LoVo (cell line): ENCODE data around the gene C11orf86.
"Not testable (repeated sequence)": the region's sequence is repeated elsewhere in the genome, so short reads cannot be mapped to it uniquely, and the experiment has no call there.

Experiments used
- DNase-seq: peaks from one replicate; pipeline ENCODE4 v3.0.0-alpha.2; 2016; ENCODE audit warnings: low spot score

C11orf86 gene

DNA sequence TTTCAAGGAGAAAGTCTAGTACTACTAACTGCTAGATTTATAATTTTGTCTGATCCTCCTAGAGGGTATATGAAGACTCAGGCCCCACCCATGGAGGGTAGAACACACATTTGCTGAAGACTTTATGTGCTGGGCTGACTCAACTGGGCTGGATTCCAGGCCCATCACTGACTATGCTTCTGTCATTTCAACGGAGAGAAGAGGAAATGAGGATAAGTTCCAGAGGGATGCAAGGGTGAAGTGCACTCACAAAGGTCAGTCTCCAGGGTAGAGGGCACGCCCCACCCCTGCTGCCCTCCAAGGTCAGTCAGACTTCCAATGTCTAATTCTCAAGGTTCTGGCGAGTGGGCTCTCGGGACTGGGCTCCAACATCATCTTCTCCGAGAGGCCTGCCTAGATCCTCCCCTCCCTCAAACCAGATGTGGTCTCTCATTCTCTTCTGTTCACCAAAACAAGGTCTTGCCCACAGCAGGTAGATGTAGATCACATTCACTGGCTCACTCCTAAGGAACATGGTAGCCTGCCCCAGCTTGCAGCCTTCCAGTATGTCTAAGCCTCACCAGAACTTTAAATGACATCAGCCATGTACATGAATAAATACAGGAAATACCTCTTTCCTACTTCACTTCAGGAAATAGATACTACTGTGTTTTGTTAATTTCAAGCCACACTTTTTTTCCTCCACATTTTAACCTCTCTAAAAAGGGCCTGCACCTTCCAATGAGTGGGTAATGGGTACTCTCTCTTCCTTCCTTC is 7.3 kb upstream of the C11orf86 start:
- DNase-seq = peak; percentile 21

- no peak for DNase-seq
Measured at GRCh38 chr11:66969584-66970225, 5.4 kb upstream of the C11orf86 start.

DNA sequence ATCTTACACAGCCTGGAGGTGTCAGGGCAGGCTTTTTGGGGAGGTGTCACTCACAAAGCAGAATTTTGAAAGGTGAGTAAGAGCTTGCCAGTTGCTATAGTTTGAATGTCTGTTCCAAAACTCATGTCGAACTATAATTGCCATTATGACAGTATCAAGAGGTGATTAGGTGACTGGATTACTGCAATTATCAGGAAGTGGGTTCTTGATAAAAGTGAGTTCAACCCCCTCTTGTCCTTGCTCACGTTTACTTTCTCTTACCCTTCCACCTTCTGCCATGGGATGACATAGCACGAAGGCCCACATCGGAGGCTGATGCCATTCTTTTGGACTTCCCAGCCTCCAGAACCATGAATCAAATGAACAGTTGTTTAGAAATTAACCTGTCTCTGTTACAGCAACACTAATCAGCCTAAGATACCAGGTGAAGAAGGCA is 4.7 kb upstream of the C11orf86 start:
- DNase-seq = no peak

DNA sequence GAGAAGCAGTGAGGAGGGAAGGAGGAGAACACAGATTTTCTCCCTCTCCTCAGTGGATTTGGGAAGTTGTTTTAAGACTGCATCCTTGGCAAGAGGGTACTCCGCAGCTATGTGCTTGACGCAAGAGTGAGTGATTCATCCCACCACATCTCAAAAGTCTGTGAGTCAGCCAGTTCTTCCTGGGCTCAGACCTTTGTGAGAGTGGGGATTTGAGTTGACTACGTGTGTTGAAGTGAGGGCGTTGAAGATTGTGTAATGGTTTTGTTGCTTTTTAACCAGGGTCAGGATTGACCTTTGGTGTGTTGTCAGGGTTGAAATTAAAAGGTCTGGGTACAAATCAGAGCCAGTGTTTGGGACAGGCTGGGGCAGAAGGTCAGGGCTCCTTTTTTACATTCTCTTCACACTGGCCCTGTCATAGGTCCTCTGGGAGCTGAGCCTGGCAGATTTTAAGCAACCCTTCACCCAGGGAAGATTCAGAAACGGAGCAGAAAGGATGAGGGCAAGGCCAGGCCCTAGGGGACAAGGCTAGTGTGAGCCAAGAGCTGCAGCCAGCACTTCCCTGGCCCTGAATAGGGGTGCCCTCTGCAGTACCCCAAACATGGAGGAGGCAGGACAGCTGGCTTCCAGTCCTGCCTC is 4.2 kb upstream of the C11orf86 start:
- DNase-seq = peak; percentile 85

- DNase-seq = no peak
Measured at GRCh38 chr11:66971488-66971887, 3.6 kb upstream of the C11orf86 start.

DNA sequence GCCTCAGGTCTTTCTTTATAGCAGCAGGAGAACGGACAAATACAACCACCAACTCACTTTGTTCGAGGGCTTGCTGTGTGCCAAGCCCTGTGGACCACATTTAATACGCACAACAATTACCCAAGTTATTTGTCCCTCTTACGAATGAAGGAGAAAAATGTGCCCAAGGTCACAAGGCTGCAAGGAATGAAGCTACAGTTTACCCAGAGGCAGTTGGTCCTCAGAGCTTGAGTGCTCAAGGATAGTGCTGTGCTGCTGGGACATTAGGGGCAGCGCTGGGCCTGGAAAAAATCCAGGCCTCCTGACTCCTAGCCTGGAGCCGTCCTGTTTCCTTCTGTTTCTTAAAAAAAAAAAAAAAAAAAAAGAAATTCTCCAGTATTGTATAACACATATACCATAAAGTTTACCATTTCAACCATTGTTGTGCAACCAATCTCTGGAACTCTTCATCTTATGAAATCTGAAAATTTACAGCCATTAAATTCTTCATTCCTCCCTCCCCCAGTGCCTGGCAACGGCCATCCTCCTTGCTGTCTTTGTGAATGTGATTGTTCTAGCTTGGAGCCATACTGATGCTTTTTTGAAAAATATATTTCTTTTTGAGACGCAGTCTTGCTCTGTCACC is 1.0 kb upstream of the C11orf86 start:
- no peak for DNase-seq

GRCh38 chr11:66975405-66976027 is 412 bp downstream of the C11orf86 start:
- DNase-seq = no peak

DNA sequence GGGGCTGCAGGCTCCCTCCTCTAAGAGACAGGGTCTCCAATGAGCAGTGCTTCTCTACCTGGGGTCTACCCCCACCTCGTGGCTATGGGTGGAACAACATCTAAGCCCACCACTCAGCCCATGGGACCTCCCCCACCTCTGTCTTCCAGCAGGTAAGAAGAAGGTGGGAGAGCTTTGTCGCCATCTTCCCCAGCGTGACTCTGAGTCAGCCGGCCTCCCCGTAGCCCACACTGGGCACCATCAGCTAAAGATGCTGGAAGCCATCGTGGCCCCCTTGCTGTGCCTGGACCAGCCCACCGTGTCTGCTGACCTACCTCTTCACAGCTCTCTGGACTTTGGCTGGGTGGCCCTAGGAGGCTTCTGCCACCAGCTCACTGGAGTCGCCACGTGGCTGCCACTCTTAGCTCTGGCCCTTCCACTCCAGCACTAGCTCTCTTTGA is 944 bp downstream of the C11orf86 start:
- DNase-seq = no peak

- DNase-seq = no peak
Measured at GRCh38 chr11:66976925-66977324, 1.8 kb downstream of the C11orf86 start.

GRCh38 chr11:66978229-66978628 is 3.1 kb downstream of the C11orf86 start:
- DNase-seq = no peak

DNA sequence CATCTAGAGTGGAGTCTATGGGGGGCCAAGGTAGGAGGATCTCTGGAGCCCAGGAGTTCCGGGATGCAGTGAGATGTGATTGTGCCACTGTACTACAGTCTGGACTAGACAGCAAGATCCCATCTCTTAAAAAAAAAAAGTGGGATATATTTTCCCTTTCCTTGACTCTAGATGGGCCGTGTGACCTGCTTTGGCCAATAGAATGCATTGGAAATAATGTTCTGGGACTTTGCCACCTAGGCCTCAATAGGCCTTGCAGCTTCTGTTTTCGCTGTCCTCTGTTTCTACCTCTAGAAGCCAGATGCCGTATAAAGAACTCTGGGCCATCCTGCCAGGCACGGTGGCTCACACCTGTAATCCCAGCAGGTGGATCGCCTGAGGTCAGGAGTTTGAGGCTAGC is 3.6 kb downstream of the C11orf86 start:
- no peak for DNase-seq

DNA sequence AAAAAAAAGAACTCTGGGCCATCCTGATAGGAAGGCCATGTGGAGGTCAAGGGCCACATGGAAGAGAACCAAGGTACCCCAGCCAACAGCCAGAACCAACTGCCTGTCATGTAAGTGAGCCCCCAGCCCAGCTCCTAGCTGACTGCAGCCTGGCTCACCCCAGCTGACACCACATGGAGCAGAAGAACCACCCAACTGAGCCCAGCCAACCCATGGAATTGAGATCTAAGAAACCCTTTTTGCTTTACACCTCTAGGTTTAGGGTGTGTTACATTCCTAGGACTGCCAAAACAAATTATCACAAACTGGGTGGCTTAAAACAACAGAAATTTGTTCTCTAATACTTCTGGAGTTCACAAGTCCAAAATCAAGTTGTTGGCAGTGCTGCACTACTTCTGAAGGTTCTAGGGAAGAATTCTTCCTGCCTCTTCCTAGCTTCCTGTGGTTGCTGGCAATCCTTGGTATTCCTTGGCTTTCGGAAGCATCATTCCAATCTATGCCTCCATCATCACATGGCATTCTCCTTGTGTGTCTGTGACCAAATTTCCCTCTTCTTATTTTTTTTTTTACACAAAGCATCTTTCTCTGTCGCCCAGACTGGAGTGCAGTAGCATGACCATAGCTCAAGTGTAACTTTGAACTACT is 4.4 kb downstream of the C11orf86 start:
- DNase-seq = peak; percentile 8

- DNase-seq = peak; percentile 95
Measured at GRCh38 chr11:66981976-66982578, 7.0 kb downstream of the C11orf86 start.

DNA sequence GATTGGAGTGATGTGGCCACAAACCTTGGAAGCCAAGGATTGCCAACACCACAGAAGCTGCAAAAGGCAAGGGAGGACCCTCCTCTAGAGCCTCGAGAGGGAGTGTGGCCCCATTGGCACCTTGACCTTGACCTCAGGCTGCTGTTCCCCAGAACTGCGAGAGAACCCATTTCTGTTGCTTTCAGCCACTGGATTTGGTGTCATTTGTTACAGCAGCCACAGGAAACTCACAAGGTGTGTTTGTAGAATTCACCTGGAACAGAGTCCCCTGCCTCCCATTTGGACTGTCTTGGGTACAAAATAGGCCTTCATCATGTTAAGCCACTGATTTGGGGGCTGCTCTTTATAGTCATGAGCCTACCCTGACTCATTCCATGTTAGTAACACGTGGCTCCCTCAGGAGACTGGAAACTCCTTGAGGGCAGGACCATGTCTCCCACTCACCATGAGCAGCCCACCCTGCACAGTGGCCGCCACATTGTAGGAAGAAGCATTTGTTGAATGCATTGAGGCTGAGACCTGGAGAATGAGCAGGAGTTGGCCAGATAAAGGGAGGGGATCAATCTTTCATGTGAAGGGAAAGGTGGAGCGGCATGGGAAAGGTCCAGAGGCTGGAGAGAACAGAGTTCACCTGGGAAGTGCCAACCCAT is 8.3 kb downstream of the C11orf86 start:
- DNase-seq = no peak

GRCh38 chr11:66985508-66986177 is 10.5 kb downstream of the C11orf86 start:
- no peak for DNase-seq

DNA sequence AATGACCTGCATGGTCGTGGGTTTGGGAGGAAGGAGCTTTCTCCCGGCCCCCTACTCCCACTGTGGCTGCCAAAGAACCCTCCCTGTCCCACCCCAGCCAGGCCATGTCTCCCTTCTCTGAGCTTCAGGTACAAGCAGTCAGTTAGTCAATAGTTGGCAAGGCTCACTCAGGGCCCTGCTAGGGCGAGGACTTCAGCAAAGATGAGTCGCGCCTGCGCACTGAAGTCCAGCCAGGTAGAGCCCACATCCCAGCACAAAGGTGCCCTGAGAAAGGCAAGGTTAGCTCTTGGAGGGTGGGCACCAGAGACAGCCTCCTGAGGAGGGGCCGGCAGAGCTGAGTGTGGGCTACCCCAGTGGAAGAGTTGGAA is 11.1 kb downstream of the C11orf86 start:
- DNase-seq = no peak

GRCh38 chr11:66987158-66987620 is 12.1 kb downstream of the C11orf86 start:
- DNase-seq = no peak

DNA sequence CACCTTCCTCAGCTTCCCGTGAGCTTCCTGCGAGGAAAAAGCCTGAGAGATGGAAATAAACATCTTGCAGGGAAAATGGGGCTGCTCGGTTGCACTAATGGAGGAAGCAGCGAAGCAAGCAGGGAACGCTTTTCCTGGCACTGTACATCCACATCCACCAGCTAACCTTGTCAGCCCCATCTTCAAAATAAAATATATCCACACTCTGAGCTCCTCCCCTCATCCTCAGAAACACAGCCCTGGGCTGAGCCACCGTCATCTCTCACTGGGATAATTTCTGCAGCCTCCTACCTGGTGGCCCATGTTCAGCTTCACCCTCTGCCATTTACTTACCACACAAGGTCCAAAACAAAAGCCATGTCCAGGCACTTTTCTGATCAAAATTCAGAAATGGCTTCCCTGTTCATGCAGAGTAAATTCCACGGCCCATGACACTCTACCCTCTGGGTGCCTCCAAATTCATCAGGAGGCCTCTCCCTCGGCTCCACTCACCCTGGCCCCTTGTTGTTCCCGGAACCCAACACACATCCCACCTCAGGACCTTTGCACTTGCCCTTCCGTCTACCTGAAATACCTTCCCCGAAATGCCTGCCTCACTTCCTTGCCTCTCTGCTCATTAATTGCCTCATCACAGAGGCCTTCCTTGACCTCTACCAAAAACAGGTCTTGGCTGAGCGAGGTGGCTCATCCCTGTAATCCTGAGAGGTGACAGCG is 13.0 kb downstream of the C11orf86 start:
- no peak for DNase-seq

DNA sequence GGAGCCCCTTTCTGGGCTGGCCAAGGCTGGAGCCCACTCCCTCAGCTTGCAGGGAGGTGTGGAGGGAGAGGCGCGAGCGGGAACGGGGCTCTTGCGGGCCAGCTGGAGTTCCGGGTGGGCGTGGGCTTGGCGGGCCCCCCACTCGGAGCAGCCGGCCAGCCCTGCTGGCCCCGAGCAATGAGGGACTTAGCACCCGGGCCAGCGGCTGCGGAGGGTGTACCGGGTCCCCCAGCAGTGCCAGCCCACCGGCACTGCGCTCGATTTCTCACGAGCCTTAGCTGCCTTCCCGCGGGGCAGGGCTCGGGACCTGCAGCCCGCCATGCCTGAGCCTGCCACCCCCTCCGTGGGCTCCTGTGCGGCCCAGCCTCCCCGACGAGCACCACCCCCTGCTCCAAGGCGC is 13.6 kb downstream of the C11orf86 start:
- DNase-seq = not testable (repeated sequence)
